ENCODE data around the gene TENT5C. TPM values are rescaled to one million over a fixed set of nuclear protein-coding genes. Genes with fewer than 3 reads are reported as not detected.

TENT5C gene
- total and polyA plus RNA-seq, 2 of the 8 experiments (the other 6 are each of a cell fraction or from before 2014, with no cell fraction given) = 0.38 to 0.99 TPM

DNA sequence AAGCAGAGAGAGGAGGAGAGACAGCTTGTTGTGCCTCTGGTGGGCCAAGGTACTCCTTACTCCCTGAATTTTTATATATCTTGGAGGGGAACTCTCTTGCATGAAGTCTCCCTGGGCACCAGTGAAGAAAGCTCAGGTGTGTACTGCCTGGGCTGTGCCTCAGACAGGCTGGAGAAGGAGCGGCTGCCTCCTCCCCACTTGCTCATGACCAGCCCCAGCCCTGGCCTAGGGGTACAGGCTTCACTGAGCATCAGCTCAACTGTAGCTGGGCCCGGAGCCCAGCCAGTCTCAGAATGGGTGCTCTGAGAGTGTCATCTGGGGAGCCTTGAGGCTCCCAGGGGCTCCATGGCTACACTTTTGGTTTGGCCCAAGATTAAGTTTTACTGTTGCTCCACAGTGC lies 44.8 kb upstream of the TENT5C start:
- ChIA-PET POLR2A (ENCODE audit: partially characterized antibody) (no interaction called here), CTCF (ENCODE audit: partially characterized antibody) (interaction anchor here (1.0 to 2.6 kb wide), 2 partner anchors 23 to 193 kb away, joined by 3 to 10 read pairs; no protein-coding TSS in a partner anchor)
- Histone ChIP-seq H4K20me1 (replicated peaks in 1 of 2; ENCODE audit: control insufficient read depth in 1 of 2, insufficient read depth in 2 of 2, low read length in 2 of 2) (no peaks in the 10 kb centered on the region), H3K9me3 (ENCODE audit: insufficient read depth in 2 of 2, low read depth in 1 of 2, low read length in 1 of 2) (peaks cover 4 to 11% of the 10 kb centered on the region in 2 experiments; a peak in 2 of 4 replicates), H3K14ac (ENCODE audit: insufficient read length) (no peak overlapping the region), H3K56ac (replicated peaks; ENCODE audit: insufficient read length, low read depth, low read length) (no peak overlapping the region), H4K5ac (ENCODE audit: insufficient read length, low read depth, low read length) (no peak overlapping the region), H3K27me3 (replicated peaks in 1 of 4; ENCODE audit: control insufficient read depth in 3 of 4, extremely low read depth in 1 of 4, insufficient read depth in 3 of 4, low read length in 3 of 4) (no peaks in the 10 kb centered on the region), H2BK12ac (ENCODE audit: low read depth, low read length) (no peak overlapping the region), H2AK5ac (ENCODE audit: low read depth, low read length) (no peak overlapping the region), H3K79me1 (ENCODE audit: low read depth, low read length) (no peaks in the 10 kb centered on the region), H4K91ac (replicated peaks; ENCODE audit: insufficient read length, low read length) (no peak overlapping the region), H3K4me1 (replicated peaks in 1 of 4; ENCODE audit: control insufficient read depth in 3 of 4, insufficient read depth in 4 of 4, low read length in 3 of 4) (no peaks in the 10 kb centered on the region), H3K79me2 (ENCODE audit: control insufficient read depth in 1 of 2, insufficient read depth in 2 of 2, low read length in 2 of 2) (no peaks in the 10 kb centered on the region), H3K18ac (ENCODE audit: extremely low read depth, low read length) (no peak overlapping the region), H3K9ac (replicated peaks in 1 of 4; ENCODE audit: extremely low read depth in 1 of 4, low read depth in 3 of 4, low read length in 3 of 4) (no peak overlapping the region), H3K4ac (replicated peaks; ENCODE audit: insufficient read length, low read depth, low read length) (no peak overlapping the region), H3K36me3 (ENCODE audit: control insufficient read depth in 2 of 4, insufficient read depth in 4 of 4, low read length in 3 of 4) (no peaks in the 10 kb centered on the region), H3K23me2 (ENCODE audit: low read depth, low read length) (no peaks in the 10 kb centered on the region), H3K27ac (ENCODE audit: low read depth, low read length) (no peak overlapping the region), H2BK120ac (replicated peaks; ENCODE audit: low read depth, low read length) (no peak overlapping the region), H4K8ac (ENCODE audit: extremely low read depth, insufficient read depth, low read length) (no peak overlapping the region), H2BK5ac (ENCODE audit: low read depth, low read length) (no peak overlapping the region), H2BK15ac (ENCODE audit: low read length) (no peak overlapping the region), H3K4me3 (ENCODE audit: extremely low read depth in 1 of 4, insufficient read depth in 2 of 4, low read depth in 3 of 4, low read length in 4 of 4) (no peak overlapping the region), H3K23ac (ENCODE audit: insufficient read length) (no peak overlapping the region), H3K4me2 (ENCODE audit: insufficient read depth in 1 of 2, low read depth in 2 of 2, low read length in 2 of 2) (no peak overlapping the region), H2AFZ (ENCODE audit: low read length) (no peak overlapping the region), H2BK20ac (ENCODE audit: low read length) (no peak overlapping the region)
- FAIRE-seq (no peak), DNase-seq (ENCODE audit: low read depth in 1 of 2, low spot score in 2 of 2) (no peak)
- TF ChIP-seq ZNF274 (IDR thresholded peaks at IDR 0.05; ENCODE audit: borderline replicate concordance, extremely low read depth, low read length) (no peak), NANOG (IDR thresholded peaks at IDR 0.05; ENCODE audit: insufficient read depth, low read depth, low read length, poor library complexity, severe bottlenecking) (no peak), POLR2AphosphoS5 (IDR thresholded peaks at IDR 0.05; ENCODE audit: low read depth, low read length) (no peak), PHF8 (conservative IDR thresholded peaks at IDR 0.05; ENCODE audit: low read depth, low read length) (no peak), JUND (IDR thresholded peaks at IDR 0.05; ENCODE audit: low read length) (no peak)
- 87% methylated on average over 2 of the region's 2 CpGs; no CpG with 5 or more reads in 1 of the 2 experiments for WGBS, 2 experiments (ENCODE audit: extremely low coverage in 1 of 2, insufficient coverage in 1 of 2, insufficient read length in 1 of 2, insufficient replicate concordance in 2 of 2, low coverage in 1 of 2, low lambda C conversion rate in 2 of 2, missing lambda C conversion rate in 1 of 2)
